ENCODE results near the gene COQ8A. TPM values are rescaled to one million over a fixed set of nuclear protein-coding genes. Genes with fewer than 3 reads are reported as not detected.

The COQ8A gene
- total RNA-seq, 2 experiments from 2014 or later: 19.8 to 22.2 TPM

Other genes with a start within 250 kb of the COQ8A start
- 10 to 100 TPM; 37.5 to 38.5 TPM for gene ITPKB, start 201.0 kb upstream of the COQ8A start, total RNA-seq
- gene PSEN2, start 69.7 kb upstream of the COQ8A start, total RNA-seq: 1 to 10 TPM; 4.5 to 5.3 TPM